IgD-negative memory B cell (primary cell): Measurements from ENCODE around the gene ZNF180. TPM values are rescaled to one million over a fixed set of nuclear protein-coding genes. Genes with fewer than 3 reads are reported as not detected.

Experiments
- H3K27ac Mint-ChIP-seq, 3 donors: one replicate each; pipeline ENCODE4 v1.8.0; 2020 to 2022; ENCODE audit warnings: mild to moderate bottlenecking in 3 of 3, mixed read lengths in 3 of 3, moderate library complexity in 1 of 3
- H3K27me3 Mint-ChIP-seq: one replicate; pipeline ENCODE4 v1.8.0; 2021; ENCODE audit warnings: mixed read lengths
- H3K36me3 Mint-ChIP-seq: one replicate; pipeline ENCODE4 v1.8.0; 2020; ENCODE audit warnings: mild to moderate bottlenecking, mixed read lengths
- H3K4me1 Mint-ChIP-seq, 3 donors: one replicate each; pipeline ENCODE4 v1.8.0; 2020 to 2022; ENCODE audit warnings: mixed read lengths in 3 of 3, mild to moderate bottlenecking in 1 of 3
- H3K4me3 Mint-ChIP-seq, 4 donors: one replicate each; pipeline ENCODE4 v1.8.0; 2020 to 2022; ENCODE audit warnings: mild to moderate bottlenecking in 4 of 4, mixed read lengths in 4 of 4, moderate library complexity in 3 of 4
- H3K9me3 Mint-ChIP-seq, 3 donors: one replicate each; pipeline ENCODE4 v1.8.0; 2020 to 2021; ENCODE audit warnings: mixed read lengths in 3 of 3, mild to moderate bottlenecking in 1 of 3
- polyA plus RNA-seq: library from polyadenylated mRNA; unstranded; fragments of 300-500 nt; fragmentation: Illumina TruSeq; gene quantifications from one replicate; pipeline ENCODE4 v1.2.3, GENCODE V29; 2021

The ZNF180 gene
- polyA plus RNA-seq, 1 donor from 2014 or later: 11.0 TPM

DNA sequence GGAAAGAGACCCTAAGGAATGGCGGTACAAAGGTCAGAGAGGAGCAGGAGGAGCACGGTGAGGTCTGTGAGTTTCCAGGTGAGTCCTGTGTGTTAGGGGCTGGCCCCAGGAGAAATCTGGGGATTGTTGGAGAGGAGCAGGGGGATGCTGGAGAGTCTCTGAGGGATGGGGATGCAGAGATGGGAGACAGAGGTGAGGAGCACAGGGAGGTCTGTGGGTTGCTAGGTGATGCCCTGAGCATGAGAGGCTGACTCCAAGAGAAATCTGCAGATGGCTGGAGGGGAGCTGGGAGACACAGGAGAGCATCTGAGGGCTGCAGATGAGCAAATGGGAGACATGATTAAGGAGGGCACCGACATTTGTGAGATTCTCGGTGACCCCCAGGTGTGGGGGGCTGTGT, 48.0 kb downstream of the ZNF180 start:
- Mint-ChIP-seq H3K27ac (no peak overlapping the region), H3K4me3 (no peak overlapping the region), H3K4me1 (peaks cover 4 to 6% (median 6%) of the 10 kb centered on the region in 3 donors), H3K36me3 (peaks cover 1% of the 10 kb centered on the region), H3K27me3 (no peaks in the 10 kb centered on the region), H3K9me3 (peaks cover 32 to 49% (median 47%) of the 10 kb centered on the region in 3 donors)

DNA sequence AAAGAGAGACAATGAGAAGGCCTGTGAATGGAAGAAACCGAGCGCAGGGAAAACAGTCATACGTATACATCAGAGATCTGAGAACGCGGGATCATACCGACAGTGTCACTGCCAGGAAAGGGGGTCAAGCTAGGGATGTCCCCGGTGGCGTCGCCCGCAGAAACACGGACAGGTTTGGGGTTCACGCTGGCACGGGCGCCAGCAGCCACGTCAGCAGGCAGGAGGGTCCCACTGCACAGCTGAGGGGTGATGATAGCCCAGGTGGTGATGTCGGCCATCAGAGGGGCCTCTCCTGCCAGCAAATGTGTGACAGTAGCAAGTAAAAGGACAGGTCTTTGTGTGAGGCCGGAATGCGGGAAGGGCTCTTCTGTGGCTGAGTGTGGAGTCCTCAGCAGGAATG, 48.6 kb downstream of the ZNF180 start:
- peaks cover 4 to 6% (median 6%) of the 10 kb centered on the region in 3 donors for H3K4me1 Mint-ChIP-seq
- H3K27me3 Mint-ChIP-seq: no peaks in the 10 kb centered on the region
- H3K36me3 Mint-ChIP-seq: peaks cover 1% of the 10 kb centered on the region
- H3K4me3 Mint-ChIP-seq: no peak overlapping the region
- H3K9me3 Mint-ChIP-seq: peaks cover 33 to 53% (median 51%) of the 10 kb centered on the region in 3 donors
- H3K27ac Mint-ChIP-seq: peak overlapping the region in 1 of 3 donors; percentile 20

DNA sequence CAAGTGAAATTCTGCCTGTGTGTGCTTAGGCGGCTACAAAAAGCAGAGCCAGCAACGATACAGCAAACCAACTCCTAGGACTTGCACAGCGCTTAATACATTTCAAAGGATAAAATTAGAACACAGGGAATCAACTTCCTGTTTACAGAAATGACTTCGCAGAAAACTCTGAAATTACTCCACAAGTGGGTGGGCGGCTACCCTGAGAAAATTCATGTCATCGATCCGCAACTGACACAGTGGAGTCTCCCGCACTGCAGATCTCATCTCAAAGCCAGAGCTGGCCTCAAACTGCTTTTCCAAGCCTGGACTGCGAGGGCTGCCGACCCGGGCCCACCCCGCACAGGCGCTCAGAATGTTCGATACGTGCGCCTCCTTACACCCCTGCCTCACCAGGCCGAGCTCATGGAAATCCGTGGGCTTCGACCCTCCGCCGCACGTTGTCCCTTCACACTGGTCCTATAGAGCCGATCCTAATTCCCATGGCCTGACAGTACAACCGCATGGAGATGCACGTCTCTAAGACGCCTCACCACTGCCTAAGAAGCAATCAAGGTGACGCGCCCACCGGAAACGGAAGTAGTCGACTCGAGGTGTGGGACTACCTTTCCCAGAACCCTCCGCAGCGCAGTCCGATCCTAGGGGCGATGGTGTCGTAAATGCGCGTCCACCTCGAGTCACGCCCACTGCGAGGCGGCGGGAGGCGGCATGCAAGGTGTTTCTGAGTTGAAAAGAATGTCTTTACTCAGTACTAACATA, 52.2 kb downstream of the ZNF180 start, which contains the start of gene ZNF229:
TSS of gene ZNF229 (minus strand) at position 557 of the 759 bp plus-strand sequence. CDS start 5,625 bp downstream, outside the sequence.
- peaks cover 9% of the 10 kb centered on the region for H3K36me3 Mint-ChIP-seq
- peak within 1 kb of the TSS in 2 of 3 donors; percentile 48 to 64 for H3K27ac Mint-ChIP-seq

DNA sequence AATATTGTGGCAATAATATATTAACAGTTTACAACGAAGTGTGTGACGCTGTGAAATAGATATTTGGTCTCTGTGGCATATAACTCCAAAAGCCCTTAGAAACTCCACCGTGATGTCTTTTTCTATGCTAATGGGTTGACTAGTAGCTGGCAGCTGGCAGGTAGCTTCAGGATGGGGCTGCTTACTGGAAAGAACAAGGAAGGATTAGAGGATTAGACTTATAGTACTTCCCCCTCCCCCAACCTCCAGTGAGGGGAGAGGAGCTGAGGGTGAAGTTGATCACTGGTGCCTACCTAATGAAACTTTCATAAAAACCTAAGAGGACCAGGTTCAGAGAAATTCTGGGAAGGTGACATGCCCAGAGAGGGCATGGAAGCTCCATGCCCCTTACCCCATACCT, 61.9 kb downstream of the ZNF180 start:
- Mint-ChIP-seq H3K4me1 (no peaks in the 10 kb centered on the region), H3K27ac (no peak overlapping the region), H3K36me3 (peaks cover 5% of the 10 kb centered on the region), H3K4me3 (no peak overlapping the region), H3K9me3 (peaks cover 15 to 49% (median 35%) of the 10 kb centered on the region in 3 donors), H3K27me3 (no peaks in the 10 kb centered on the region)

More for the DNA sequence above, 52.2 kb downstream of the ZNF180 start, which contains the start of gene ZNF229:
- Mint-ChIP-seq H3K27me3 (no peaks in the 10 kb centered on the region), H3K4me3 (peak within 1 kb of the TSS; percentile 76 to 95 (median 90)), H3K4me1 (peaks cover 4 to 6% (median 6%) of the 10 kb centered on the region in 3 donors), H3K9me3 (peaks cover 43 to 63% (median 56%) of the 10 kb centered on the region in 3 donors)

DNA sequence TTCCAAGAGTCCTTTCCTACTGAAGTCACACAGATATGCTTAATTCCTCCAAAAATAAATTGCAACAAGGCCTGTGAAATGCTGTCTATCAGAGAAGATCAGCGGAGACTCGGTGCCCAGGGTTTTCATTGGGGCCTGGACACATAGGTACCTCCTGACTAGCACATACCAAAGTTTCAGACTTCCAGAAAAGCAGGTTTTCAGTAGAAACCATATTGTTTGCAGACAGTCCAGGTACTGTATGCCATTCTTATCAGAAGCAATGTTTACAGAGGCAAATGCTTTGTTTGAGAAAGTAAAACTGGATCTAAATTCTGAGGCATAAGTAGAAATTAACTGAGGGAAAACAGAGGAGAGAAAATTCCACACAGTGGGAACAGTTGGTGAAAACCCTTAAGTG, 64.9 kb downstream of the ZNF180 start:
- H3K9me3 Mint-ChIP-seq: peaks cover 18 to 40% (median 32%) of the 10 kb centered on the region in 3 donors
- no peak overlapping the region for H3K4me3 Mint-ChIP-seq
- no peaks in the 10 kb centered on the region for H3K4me1 Mint-ChIP-seq
- H3K27ac Mint-ChIP-seq: no peak overlapping the region
- no peaks in the 10 kb centered on the region for H3K27me3 Mint-ChIP-seq
- H3K36me3 Mint-ChIP-seq: peaks cover 2% of the 10 kb centered on the region

DNA sequence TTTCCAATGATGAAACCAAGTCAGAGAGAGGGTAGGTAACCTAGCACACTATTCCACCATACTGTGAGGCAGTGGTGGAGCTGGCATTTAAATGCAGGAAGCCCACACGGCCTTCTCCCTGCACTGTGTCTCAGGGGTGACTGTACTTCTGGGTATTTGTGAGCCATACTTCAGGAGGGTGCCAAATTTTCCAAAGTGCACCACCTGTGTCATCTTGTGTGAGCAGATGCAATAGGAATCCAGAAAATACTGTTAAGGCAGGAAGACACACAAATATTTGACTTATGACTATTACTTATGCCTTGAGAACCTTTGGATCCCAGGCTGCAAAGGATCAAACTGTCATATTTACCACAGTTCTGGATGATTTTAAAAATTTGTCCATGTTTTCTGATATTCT, 69.4 kb downstream of the ZNF180 start:
- H3K27ac Mint-ChIP-seq: no peak overlapping the region
- H3K4me3 Mint-ChIP-seq: no peak overlapping the region
- no peaks in the 10 kb centered on the region for H3K27me3 Mint-ChIP-seq
- H3K36me3 Mint-ChIP-seq: peaks cover 7% of the 10 kb centered on the region
- H3K4me1 Mint-ChIP-seq: no peaks in the 10 kb centered on the region
- H3K9me3 Mint-ChIP-seq: peaks cover 27 to 46% (median 45%) of the 10 kb centered on the region in 3 donors

Other genes with a start within 250 kb of the ZNF180 start
- 1.2 TPM for gene ZNF233, start 240.6 kb downstream of the ZNF180 start, polyA plus RNA-seq
- gene ZNF235, start 195.5 kb downstream of the ZNF180 start, polyA plus RNA-seq: 3.1 TPM
- gene ZNF112, start 143.8 kb downstream of the ZNF180 start, polyA plus RNA-seq: not detected
- gene ZNF285, start 98.9 kb downstream of the ZNF180 start, polyA plus RNA-seq: 2.1 TPM
- 1.4 TPM for gene ZNF229, start 52.0 kb downstream of the ZNF180 start, polyA plus RNA-seq
- gene CEACAM20, start 29.2 kb upstream of the ZNF180 start, polyA plus RNA-seq: not detected
- not detected for gene IGSF23, start 113.0 kb upstream of the ZNF180 start, polyA plus RNA-seq
- not detected for gene PVR, start 143.4 kb upstream of the ZNF180 start, polyA plus RNA-seq
- not detected for gene CEACAM19, start 171.0 kb upstream of the ZNF180 start, polyA plus RNA-seq
- gene CEACAM16, start 198.6 kb upstream of the ZNF180 start, polyA plus RNA-seq: not detected
- 12.6 TPM for gene BCL3, start 248.2 kb upstream of the ZNF180 start, polyA plus RNA-seq